B cell (primary cell): Measurements from ENCODE around the gene SRRM3.

Source experiments
- CTCF ChIP-seq: fragments of 200-600 bp; IDR thresholded peaks from one replicate; pipeline ENCODE4 v1.8.0; 2022; ENCODE audit warnings: antibody characterized with exemption, mild to moderate bottlenecking
- EZH2 ChIP-seq: IDR thresholded peaks from 2 replicates; pipeline ENCODE4 v1.6.1; 2012; ENCODE audit warnings: borderline replicate concordance, low read depth, mild to moderate bottlenecking, moderate library complexity, low read length; ENCODE audit not compliant: insufficient read depth, poor library complexity, severe bottlenecking

DNA sequence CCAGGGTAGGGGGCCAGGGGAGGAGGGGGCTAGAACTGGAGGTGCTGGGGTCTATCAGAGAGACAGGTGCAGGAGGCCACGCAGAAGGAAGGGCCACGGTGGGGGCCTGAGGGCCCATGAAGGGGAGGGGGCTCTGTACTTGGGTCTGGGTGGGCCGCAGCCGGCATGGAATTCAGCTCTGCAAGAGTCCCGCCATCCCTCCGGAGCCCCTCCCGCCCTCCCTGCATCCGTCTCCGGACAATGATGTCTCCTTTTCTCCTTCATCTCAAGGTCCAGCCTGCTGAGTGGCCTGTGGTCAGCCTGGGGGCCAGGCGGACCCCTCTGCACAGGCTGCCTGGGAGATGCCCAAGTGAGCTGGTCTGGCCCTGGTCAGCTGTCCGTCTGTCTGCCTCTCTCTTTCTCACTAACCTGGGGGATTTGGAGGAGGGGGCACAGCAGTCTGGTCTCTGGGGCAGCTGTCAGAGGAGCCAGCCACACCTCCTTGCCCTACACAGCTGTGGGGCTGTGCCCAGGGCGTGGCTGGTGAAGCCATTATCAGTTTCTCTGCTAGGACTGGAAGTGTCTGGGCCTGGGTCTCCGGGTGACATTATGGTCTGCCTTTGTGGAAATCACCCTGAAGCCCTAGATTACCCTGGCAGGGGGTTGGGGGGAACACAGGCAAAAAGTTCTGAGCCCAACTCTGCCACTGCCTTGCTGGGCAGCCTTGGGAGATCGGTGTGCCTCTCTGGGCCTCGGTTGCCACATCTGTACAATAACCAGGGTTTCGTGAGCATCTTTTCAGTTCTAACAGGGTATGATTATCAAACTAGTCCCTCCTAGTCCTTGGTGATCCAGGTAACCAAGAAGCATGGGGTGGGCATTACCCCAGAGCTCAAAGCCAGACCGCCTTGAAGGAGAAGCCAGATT is 81.8 kb downstream of the SRRM3 start:
- TF ChIP-seq CTCF (no peak), EZH2 (no peak)
